HG02763 (cell line): Measurements from ENCODE around the gene FBXW11.
"Not testable (repeated sequence)": the region's sequence is repeated elsewhere in the genome, so short reads cannot be mapped to it uniquely, and the experiment has no call there.

Source experiments
- ATAC-seq: cut with Tn5 transposase; IDR thresholded peaks from one replicate; pipeline ENCODE4 v1.9.1; 2021; ENCODE audit warnings: mild to moderate bottlenecking, moderate library complexity; ENCODE audit not compliant: unreplicated experiment

The FBXW11 gene

DNA sequence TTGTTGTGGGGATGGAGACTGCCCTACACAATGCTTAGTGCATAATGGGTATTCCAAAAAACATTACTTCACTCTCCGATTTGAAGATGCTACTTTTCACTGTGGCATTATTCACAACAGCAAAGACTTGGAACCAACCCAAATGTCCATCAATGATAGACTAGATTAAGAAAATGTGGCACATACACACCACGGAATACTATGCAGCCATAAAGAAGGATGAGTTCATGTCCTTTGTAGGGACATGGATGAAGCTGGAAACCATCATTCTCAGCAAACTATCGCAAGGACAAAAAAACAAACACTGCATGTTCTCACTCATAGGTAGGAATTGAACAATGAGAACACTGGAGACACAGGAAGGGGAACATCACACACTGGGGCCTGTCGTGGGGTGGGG lies 90.7 kb downstream of the FBXW11 start:
- not testable (repeated sequence) for ATAC-seq

DNA sequence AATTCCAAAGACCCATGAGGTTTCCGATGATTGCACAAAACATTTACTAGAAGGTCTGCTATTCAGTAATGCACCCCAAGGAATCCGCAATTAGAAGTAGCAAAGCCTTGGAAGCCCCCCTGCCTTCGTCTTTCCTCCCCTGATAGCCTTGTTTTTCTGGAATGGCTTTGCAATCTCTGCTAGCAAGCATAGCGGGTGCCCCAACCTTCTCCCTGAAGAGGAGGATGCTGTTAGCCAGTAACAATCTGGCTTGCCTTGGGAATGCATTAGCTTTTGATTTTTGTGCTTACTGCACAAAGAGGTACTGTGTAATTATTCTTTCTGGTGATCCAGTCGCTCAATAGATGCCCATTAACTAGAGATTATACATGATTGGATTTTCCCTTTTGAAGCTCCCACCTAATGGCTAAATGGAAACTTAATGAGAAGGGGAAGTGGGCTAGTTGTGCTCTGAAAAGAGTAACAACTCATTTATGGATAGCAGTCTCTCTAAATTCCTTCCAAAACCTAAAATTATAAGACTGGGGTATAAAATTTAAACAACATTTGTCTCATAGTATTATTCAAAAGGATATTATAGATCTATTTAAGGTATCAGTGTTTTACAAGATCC lies 91.6 kb downstream of the FBXW11 start:
- no peak for ATAC-seq

DNA sequence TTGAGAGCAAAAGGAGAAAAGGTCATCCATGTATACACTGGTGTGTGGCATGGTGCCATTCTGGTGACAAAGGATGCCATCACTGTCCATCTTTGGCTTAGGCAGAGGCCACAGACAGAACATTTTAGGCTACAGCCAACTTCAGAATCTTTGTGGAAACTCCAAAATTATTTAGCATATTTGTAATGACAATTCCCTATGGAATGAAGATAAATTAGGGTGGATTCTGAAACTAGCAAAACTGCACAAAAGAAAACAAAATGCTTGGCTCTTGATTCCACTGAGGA lies 92.5 kb downstream of the FBXW11 start:
- ATAC-seq: no peak

DNA sequence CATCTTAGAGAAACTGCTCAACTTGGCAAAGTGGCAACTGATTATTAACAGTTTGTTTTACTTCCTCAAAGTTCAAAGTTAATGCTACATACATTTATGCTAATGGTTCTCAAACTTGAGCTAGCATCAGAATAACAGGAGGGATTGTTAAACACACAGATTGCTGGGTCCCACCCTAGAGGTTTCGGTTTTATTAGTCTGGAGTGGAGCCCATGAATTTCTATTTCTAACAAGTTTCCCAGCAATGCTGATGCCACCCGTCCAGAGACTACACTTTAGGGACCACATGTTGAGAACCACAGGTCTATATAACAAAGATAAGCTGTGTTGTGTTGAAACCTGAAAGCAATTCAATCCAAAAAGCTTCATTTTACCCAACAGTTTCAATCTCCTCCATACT lies 95.3 kb downstream of the FBXW11 start:
- no peak for ATAC-seq

GRCh38 chr5:171908638-171909037 lies 97.8 kb downstream of the FBXW11 start:
- ATAC-seq: no peak

DNA sequence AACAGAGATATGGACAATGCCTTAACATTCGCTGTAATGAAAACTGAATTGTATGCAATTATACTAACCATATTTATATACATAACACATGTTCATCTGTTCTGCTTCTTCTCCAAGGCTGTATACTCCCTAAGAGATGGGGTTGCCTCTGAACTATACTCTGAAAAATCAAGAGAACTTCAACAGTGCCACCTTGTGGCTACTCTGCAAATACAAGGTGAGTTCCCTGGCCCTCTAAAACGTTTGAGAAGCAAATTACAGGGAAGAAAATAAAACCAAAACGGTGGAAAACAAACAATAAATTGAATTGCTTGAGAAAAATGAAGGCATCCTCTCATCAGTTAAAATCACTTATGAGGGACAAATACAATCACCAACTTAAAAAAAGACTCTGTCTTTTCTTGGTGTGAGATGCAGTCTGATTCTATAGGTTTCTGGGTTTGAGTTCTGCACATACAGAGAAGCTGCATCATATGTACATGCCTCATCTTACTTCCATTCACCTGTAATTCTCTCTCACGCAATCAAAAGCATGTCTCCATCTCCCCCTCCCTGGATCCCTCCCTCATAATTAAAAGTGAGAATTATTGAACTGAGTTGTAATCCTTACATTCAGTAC lies 98.6 kb downstream of the FBXW11 start:
- ATAC-seq: no peak

DNA sequence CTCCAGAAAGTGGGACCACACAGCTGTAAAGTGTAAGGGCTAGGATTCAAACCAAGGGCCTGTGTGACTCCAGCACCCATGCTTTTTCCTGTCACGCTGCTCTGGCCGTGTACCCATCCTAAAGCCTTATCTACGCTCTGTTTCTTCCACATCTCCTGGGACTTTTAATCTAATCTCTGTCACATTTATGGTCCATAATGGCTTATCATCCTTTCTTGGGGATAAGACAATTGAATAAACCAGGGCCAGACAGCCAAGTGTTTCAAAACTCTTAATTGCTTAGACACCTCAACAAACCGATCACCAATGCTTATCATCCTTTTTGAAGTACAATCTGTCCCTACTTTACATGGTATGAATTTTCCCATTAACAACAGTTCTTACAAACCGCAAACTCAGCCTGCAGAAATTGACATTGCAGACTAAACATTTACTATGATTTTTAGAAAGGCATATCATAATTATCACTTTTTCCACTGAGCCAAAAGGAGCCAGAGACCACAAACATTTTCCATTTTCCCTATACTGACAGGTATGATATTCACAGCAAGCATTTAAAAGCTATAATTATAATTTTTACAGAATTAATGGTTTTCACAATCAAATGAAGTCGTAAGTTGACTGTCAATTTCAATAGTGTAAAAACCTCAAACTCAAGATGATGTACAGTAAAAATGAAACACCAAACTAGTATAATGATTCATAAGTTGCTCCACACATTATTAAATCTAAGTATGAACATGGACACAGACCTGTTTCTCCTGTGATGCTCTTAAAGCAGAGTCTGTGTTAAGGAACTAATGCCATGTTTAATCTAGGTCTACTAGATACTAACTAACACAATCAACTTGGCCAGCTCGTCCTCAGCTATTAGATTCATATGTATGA lies 99.5 kb downstream of the FBXW11 start:
- no peak for ATAC-seq

DNA sequence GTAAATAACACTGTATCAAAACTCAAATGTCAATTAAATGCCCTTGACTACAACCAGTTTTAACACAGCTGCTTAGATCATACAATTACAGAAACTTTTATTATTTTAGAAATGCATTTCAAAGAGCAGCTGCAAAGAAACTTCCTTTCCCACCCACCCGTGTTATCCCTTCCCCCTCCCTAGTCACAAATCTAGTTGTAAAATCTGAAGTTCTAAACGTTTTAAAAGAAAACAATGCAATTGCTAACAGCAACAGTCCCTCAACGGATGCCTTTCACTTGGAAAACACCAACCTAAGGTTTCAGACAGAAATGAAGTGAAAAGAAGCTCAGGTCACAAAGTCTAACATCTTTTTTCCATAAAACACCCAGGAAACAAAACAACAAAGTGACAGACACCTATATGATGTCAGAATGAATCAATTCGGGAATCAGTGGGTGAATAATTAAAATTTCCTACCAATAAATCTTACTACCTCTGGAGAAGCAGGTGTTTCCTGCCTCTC lies 100.3 kb downstream of the FBXW11 start:
- ATAC-seq: no peak

DNA sequence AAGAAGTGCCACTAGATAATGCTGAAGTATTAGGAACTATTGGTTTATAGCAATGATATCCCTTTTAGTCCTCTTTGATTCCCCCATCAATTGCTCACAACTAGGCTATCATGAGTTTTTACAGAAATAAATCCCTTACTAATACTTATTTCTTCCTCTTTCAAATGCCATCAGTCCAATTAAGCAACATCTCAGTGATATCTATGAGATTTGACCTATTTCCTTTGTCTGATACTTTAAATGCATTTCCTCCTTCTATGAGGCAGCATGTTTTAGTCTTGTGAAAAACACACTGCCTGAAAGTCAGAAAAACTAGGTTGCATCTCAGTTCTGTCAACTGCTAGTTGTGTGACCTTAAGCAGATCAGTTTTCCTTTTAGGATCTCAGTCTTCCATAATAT lies 101.6 kb downstream of the FBXW11 start:
- no peak for ATAC-seq

- ATAC-seq: no peak
Observed at GRCh38 chr5:171901764-171902163, 104.7 kb downstream of the FBXW11 start.

DNA sequence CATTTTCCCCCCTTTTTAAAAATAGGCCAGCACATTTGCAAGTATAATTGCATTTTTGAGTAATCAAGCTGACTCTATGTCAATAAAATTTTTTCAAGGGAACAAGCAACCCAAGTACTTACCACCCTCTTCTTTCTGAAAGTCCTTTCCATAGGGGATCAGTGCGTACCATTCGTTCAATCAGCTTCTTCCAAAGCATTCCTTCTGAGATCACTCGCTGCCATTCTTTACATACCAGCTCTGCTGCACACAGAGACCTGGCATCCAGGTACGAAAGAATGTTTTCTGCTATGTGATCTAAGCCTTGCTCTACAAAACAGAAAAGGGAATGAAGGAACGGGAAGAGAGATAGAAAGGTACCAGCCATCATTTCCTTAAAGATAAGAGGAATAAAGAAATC lies 106.6 kb downstream of the FBXW11 start:
- ATAC-seq: no peak

GRCh38 chr5:171898879-171899278 lies 107.6 kb downstream of the FBXW11 start:
- ATAC-seq: no peak

GRCh38 chr5:171898386-171898785 lies 108.1 kb downstream of the FBXW11 start:
- ATAC-seq: no peak

- no peak for ATAC-seq
Observed at GRCh38 chr5:171897231-171897630, 109.2 kb downstream of the FBXW11 start.

- no peak for ATAC-seq
Observed at GRCh38 chr5:171895081-171895480, 111.4 kb downstream of the FBXW11 start.

DNA sequence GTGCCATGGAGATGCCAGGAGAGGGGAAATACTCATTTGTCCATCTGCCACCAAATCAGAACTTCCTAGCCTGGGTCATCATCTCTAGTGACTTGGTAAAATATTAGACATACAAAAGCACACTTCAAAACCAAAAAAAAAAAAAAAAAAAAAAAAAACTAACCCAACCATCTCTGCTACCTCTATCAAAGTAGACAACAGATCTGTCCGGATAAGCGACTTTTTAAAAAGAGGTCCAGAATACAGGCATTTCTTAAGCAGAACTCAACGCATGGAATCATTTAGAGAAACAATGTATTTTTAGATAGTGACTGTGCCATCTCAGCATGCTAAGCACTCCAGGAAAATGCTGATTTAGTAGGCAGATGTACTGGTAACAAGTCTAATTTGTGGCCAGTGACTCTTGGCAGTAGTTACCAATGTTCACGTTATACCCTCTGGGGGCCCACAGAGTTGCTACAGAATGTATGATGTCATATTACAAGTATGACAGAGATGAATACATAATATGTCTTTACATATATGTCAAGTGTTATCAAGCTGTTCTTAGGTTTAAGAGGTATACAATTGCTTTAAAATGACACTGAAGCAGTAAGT lies 113.0 kb downstream of the FBXW11 start:
- ATAC-seq: no peak

DNA sequence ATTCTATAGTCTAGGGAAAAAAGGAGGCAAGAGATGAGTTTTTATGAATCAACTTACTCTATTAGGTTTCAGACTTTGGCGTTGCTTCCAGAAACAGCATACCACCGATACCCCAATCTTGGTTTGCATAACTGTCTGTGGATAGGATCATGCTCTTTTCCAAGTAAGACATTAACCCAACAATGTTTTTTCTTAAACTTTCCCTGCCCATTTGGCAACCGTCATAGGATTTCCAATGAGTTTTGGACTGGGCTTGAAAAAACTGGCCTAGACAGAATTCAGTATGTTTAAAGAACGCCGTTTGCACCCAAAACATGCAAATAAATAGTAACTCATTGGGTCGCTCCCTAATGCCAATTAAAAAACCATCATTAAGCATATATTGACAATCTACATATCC lies 114.8 kb downstream of the FBXW11 start:
- ATAC-seq: no peak

DNA sequence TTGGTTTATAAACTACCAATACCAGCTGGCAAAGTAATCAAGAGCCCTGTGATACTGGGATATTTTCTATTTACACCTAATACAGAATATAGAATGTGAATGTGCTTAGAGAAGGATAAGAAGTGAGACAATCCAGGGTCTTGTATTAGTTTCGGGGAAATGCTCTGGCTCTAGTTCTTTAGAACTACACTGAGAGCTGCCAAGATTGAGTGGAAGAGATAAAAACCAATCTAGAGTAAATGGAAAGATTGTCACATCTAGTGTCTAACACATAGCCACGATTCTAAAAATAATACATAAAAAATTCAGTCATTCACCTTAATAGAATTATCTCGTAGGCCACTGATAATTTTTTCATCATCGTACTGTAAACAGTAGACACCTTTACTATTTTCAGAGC lies 115.3 kb downstream of the FBXW11 start:
- ATAC-seq: no peak

GRCh38 chr5:171888051-171888481 lies 118.4 kb downstream of the FBXW11 start:
- no peak for ATAC-seq

DNA sequence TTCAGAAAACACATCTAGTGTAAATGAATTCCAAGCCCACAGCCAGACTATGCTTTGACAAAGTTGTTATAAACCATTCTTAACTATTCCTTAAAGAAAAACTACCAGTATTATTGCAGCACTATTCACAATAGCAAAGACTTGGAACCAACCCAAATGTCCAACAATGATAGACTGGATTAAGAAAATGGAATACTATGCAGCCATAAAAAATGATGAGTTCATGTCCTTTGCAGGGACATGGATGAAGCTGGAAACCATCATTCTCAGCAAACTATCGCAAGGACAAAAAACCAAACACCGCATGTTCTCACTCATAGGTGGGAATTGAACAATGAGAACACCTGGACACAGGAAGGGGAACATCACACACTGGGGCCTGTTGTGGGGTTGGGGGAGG lies 120.4 kb downstream of the FBXW11 start:
- not testable (repeated sequence) for ATAC-seq

GRCh38 chr5:171882118-171882517 lies 124.3 kb downstream of the FBXW11 start:
- ATAC-seq: no peak

DNA sequence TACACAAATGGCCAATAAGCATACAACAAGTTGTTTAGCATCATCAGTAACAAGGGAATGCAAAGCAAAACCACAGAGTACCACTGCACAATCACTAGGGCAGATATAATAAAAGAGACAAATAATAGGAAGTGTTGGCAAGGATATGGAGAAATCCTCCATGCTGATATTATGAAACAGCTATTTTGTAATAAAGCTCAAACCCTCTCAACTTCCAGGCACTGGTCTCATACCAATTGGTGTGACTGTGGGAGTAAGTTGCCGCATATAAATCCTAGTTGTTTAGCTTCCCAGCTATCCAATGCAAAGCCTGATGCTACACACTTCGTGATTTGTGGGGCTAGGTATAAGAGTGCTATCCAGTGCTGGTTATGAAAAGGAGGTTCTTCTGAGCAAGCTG lies 132.2 kb downstream of the FBXW11 start:
- no peak for ATAC-seq
